HG03521 (cell line): ENCODE results near the gene BST2.

Experiments used
- ATAC-seq: cut with Tn5 transposase; IDR thresholded peaks from one replicate; pipeline ENCODE4 v1.9.1; 2021; ENCODE audit warnings: mild to moderate bottlenecking, moderate library complexity; ENCODE audit not compliant: unreplicated experiment

Gene BST2

GRCh38 chr19:17419621-17420474, 14.4 kb upstream of the BST2 start, which contains the start of gene MVB12A:
TSS of gene MVB12A (plus strand) at chr19:17420047. CDS start at chr19:17420136, 89 bp downstream.
- peak; percentile 89 for ATAC-seq

GRCh38 chr19:17419154-17419620, 13.8 kb upstream of the BST2 start:
- ATAC-seq = no peak

GRCh38 chr19:17418710-17419109, 13.3 kb upstream of the BST2 start:
- ATAC-seq = no peak

- no peak for ATAC-seq
These were observed 9.7 kb upstream of the BST2 start for GRCh38 chr19:17415121-17415520.

GRCh38 chr19:17414097-17414496, 8.7 kb upstream of the BST2 start:
- ATAC-seq = no peak

GRCh38 chr19:17411801-17412200, 6.4 kb upstream of the BST2 start:
- ATAC-seq = no peak

GRCh38 chr19:17409990-17410389, 4.6 kb upstream of the BST2 start:
- ATAC-seq = no peak

- ATAC-seq = no peak
These were observed 1.4 kb upstream of the BST2 start for GRCh38 chr19:17406887-17407196.

- ATAC-seq = no peak
These were observed 836 bp upstream of the BST2 start for GRCh38 chr19:17406046-17406886.

- ATAC-seq = no peak
These were observed 695 bp downstream of the BST2 start for GRCh38 chr19:17404621-17405249.

- ATAC-seq = no peak
These were observed 1.4 kb downstream of the BST2 start for GRCh38 chr19:17404015-17404414.

GRCh38 chr19:17402982-17403855, 2.2 kb downstream of the BST2 start:
- no peak for ATAC-seq

GRCh38 chr19:17401628-17402027, 3.8 kb downstream of the BST2 start:
- ATAC-seq = no peak

- no peak for ATAC-seq
These were observed 6.4 kb downstream of the BST2 start for GRCh38 chr19:17398902-17399527.

- ATAC-seq = no peak
These were observed 10.5 kb downstream of the BST2 start for GRCh38 chr19:17394891-17395415.

GRCh38 chr19:17393914-17394313, 11.5 kb downstream of the BST2 start, which contains the start of gene CCDC194:
TSS of gene CCDC194 (minus strand) at chr19:17394196. CDS start at chr19:17394158, 38 bp downstream.
- no peak for ATAC-seq

- ATAC-seq = no peak
These were observed 12.4 kb downstream of the BST2 start for GRCh38 chr19:17393002-17393401.

- no peak for ATAC-seq
These were observed 13.9 kb downstream of the BST2 start for GRCh38 chr19:17391371-17392151.
